Right ventricle myocardium inferior (tissue), 1 donor: ENCODE measurements around the gene CTNNBL1. TPM values are rescaled to one million over a fixed set of nuclear protein-coding genes. Genes with fewer than 3 reads are reported as not detected.

Experiments
- ATAC-seq: fragments of 200-7000 bp; cut with Tn5 transposase; one replicate; pipeline ENCODE4 v1.9.1; 2020; ENCODE audit warnings: mild to moderate bottlenecking, moderate library complexity
- DNase-seq: peaks from one replicate; pipeline ENCODE4 v3.0.0; 2021; ENCODE audit errors: missing footprints
- intact Hi-C: fragments of 100-400 bp; cut with DNase I; formaldehyde crosslinking; loops from one replicate; pipeline ENCODE4 v1.11.0; 2022
- total RNA-seq: library from RNA; stranded (reverse); fragmentation: NEBNext Ultra II Directional; extraction: Animal tissue kit (Norgen Biotek cat#: 25700); gene quantifications from one replicate; pipeline ENCODE4 v1.2.1, GENCODE V29; 2021
- donor health status: DM: no; HTN: yes; CAD: no; lungs with severe emphysema.

Gene CTNNBL1
- total RNA-seq, 1 donor from 2014 or later = 62.1 TPM

DNA sequence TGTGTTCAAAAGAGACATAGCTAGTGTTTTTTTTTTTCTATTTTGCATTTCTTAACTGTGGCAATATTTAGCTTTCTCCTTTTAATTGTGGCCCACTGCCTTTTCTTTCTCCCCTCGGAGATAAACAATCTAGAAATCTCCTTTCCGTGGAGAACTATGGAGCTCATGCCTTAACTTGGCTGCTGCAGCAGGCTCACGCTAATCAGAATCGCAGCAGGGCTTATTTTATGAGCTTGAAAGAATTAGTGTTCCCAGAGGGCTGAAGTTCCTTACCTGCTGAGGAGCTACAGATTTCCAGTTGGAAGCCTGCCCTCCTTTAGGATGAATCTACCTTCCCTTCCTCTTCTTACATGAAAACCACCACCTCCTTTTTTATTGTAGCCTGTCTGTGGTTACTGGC, 35.6 kb downstream of the CTNNBL1 start:
- DNase-seq (no peak), ATAC-seq (no peak)
- intact Hi-C loops = no loop called here

DNA sequence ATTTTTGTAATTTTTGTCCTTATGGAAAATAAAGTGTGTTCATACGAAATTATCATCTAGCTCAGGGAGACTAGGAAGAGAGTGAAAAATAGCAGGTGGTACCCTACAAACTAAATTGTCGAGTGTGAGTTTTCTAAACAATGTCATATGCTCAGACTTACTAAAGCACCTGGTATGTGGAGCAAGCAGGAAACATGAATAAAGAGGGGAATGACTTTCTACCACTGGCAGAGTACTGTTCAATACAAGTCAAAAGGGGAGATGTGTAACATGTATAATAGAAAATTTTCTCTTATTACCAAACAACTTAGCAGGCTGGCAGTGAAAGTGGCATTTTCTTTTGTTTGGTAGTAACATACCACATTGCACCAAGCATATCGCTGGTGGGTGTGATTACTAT, 36.1 kb downstream of the CTNNBL1 start:
- DNase-seq = no peak
- no peak for ATAC-seq
- intact Hi-C loops = no loop called here

DNA sequence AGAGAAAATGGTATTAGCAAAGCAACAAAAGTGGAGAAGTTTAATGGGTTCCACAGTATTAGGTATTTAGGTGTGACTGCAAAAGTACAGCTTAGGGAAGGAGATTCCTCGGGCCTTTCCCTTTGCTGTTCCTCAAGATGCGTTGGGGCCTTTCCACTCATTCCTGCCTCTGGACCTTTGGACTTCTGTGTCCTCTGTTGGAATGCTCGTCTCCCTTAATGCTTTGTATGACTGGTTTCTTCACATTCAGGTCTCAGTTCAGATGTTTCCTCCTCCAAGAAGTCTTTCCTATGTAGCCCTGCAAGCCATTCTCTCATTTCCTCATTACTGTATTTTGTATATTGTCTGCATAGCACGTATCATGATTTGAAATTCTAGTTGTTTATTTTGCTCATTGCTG, 39.6 kb downstream of the CTNNBL1 start:
- intact Hi-C loops = no loop called here
- DNase-seq = no peak
- no peak for ATAC-seq

DNA sequence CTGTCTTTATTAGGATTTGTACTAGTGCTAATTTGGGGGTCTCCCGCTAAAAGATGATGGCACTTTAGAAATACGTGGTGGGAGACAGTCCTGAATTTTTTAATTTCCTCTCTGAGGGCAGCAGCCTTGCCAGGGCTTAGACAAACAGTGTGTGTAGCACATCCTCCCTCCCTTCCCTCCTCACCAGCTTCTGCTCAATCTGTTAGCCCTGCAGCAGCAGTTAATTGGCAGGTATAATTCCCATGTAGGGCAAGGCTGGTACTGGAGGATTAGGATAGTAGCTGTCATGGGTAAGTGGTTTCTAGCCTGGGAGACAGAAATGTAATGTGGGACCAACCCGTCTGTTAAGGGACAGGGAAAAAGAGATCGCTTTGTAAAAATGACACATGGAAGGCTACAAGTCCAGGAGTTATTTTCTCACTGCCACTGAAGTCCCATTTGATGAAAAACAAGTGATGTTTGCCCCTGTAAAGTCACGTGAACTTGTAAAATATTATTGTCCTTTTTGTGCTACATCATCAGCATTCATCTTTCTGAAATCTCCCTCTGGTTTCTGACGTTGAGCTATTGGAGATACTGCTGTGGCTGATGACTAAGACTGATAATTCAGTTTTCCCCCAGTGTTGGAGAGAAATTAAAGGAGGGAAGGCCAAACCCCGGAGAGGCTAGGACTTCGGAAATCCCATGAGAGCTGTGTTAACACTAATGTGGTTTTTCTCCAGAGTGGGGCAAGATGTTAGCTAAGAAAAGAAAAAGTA, 40.6 kb downstream of the CTNNBL1 start:
- DNase-seq (no peak), ATAC-seq (peak; percentile 30)
- intact Hi-C loops = no loop called here

DNA sequence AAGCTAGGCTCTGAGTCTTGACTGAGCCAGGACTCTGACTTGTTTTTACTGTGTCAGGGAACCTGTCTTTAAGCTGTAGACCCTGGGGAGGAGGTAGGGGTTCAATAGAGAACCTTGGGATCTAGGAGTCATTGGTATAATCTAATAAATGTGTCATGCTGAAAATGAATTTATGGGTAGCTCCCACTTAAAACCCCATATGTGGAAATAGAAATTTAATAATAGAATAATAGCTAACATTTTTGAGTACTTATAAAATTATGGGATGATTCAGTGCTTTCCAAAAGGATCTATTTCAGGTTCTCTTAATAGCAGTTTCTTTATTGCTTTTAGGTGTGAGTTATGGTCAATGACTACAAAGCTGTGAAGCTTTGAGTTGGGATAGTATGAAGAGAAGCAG, 41.7 kb downstream of the CTNNBL1 start:
- DNase-seq (no peak), ATAC-seq (no peak)
- intact Hi-C loops = loop anchor here (5.0 kb wide), 1 partner anchor 38 kb away; no protein-coding TSS in a partner anchor

DNA sequence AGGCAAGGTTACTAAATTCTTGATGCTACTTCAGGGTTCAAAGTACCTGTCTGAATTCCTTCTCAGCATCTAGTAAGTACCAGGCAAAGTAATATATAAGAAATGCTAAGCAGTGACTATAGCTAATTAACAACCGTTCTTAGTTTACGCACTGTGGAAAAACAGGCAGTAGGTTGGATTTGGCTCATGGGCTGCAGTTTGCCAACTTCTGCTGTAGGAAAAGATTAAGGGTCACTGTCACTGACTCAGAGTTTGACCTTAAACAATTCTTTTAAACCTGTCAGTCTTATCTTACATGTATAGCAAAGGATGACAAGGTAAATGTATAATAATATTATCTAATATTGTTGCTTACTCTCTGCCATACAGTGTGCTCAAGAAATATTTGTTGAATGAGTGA, 42.3 kb downstream of the CTNNBL1 start:
- intact Hi-C loops = loop anchor here (5.0 kb wide), 1 partner anchor 39 kb away; no protein-coding TSS in a partner anchor
- ATAC-seq (no peak), DNase-seq (no peak)

DNA sequence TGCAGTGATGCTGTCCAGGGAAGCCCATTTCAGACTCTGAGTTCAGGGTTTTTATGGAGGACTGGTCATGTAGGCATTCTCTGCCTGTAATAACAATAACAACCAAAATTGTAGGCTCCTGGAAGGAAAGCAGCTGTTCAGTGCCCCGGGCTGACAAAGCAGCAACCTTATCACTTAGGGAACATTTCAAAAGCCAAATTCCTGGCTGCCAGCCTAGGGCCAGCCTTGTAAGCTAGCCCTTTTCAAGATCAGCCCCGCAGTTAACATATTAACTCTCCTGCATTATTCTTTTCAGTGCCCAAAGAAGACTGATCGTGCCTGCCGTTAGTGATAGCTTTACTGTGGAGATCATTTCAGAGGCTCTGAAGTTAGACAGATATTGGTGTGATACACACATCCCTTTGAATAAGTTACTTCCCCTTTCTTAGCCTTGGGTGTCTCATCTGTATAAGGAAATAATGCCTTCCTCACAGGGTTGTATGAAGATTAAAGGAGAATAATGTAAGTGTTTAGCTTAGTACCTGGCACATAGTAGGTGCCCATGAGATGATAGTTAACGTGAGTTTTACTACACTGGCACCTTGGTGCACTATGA, 44.1 kb downstream of the CTNNBL1 start:
- ATAC-seq (peak; percentile 60), DNase-seq (no peak)
- intact Hi-C loops = loop anchor here (5.0 kb wide), 1 partner anchor 41 kb away; no protein-coding TSS in a partner anchor

DNA sequence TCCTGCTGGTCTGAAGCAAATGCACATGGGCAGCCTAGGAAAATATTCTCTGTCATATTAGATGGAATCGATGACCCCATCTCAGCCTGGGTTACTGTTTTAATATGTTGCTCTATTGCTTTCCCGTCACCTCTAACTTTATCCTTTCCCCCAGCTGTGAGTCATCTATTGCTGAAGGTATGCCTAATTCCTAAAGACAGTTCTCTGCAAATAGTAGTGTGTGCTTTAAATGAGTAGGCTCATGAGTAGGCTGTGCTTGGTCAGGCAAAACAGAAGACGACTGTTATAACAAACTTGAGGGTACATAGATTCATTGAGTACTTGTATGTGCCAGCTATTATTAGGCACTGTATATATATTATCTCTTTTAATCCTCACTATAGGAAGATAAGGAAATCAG, 47.2 kb downstream of the CTNNBL1 start:
- DNase-seq (no peak), ATAC-seq (no peak)
- intact Hi-C loops = no loop called here

DNA sequence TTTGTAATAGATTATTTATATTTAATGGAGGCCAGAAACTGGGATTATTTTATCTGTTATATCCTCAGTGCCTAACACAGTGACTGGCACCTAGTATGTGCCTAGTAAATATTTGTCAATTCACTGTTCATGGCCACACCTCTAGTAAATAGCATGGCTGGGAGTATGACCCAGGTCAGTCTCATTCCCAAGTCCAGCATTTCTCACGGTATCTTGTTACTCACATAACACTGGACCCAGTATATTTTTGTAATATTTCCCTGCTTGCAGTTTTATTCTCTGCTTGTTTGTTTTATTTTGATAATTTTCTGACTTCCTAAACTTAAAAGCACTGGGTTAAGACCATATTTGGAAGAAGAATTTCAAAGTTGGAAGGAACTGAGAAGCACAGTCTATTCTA, 47.7 kb downstream of the CTNNBL1 start:
- intact Hi-C loops = no loop called here
- ATAC-seq = no peak
- DNase-seq = no peak

DNA sequence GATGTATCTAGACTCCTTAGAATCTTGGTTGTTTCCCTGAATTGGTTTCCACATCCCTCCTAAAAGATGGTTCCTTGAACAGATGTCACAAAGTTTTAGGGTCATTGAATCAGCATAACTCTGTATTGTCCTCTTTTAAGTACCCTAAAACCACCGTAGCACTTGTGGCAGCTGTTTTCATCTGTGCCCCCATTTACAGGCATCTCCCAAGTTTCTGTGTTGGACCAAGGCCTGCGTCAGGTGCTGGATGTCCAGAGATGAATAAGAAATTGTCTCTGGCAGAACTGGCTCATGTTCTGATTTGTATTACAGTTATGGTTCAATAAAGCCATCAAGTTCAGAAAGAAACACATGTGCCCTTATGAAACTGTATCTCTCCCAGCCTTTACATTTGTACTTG, 48.3 kb downstream of the CTNNBL1 start:
- no peak for ATAC-seq
- intact Hi-C loops = no loop called here
- no peak for DNase-seq

DNA sequence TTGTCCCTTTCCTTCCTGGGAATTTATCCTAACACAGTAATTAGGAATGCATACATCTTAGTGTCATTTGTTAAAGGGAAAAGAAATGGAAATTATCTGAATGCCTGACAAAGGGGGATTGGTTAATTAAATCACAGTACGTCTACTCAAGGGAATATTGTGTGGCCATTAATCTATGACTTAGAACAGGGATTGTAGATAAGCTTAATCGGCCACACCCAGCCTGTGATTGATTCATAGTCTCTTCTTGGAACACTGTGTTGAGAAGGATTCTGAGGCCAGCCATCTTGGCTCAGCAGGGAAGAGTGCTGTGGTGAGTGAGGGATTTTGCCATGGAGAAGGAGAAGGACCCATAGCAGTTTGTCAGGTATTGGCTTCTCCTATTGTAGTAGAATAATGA, 50.5 kb downstream of the CTNNBL1 start:
- intact Hi-C loops = no loop called here
- DNase-seq = no peak
- ATAC-seq = no peak

DNA sequence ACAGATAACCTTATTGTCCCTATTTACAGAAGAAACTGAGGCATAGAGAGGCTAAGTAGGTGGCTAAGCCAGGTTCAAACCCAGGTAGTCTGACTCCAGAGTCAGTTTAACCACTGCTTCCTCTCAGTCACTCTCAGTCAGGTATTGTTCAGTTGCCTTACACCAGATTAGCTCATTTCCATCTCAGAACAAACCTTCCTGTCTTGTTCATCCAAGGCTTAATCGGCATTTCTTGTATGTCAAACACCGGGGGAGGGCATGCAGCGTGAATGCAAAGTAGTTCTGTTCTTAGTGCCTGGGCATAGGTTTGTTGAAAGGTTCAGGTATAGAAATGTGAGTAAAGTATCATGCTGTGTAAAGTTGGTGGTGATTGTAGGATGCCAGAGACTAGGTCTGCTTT, 51.7 kb downstream of the CTNNBL1 start:
- ATAC-seq (no peak), DNase-seq (no peak)
- intact Hi-C loops = no loop called here

DNA sequence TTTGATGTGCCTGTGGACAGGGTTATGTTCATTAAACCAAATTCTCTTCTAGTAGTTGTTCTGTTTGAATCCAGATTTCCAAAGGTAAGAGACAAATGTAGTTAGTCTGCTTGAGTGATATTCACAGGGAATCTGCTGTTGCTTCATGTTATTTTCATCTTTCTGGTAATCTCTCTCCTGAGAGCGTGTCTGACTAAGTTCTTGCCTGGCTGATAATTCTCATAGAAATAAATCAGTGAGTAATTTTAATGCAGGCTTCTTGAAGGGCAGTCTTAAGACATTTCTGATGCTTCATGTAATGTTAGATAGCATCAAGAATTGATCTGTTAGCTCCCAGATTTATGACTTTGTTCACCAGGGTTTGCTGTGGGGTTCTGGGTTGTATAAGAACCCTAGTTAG, 54.2 kb downstream of the CTNNBL1 start:
- DNase-seq (no peak), ATAC-seq (no peak)
- intact Hi-C loops = no loop called here

DNA sequence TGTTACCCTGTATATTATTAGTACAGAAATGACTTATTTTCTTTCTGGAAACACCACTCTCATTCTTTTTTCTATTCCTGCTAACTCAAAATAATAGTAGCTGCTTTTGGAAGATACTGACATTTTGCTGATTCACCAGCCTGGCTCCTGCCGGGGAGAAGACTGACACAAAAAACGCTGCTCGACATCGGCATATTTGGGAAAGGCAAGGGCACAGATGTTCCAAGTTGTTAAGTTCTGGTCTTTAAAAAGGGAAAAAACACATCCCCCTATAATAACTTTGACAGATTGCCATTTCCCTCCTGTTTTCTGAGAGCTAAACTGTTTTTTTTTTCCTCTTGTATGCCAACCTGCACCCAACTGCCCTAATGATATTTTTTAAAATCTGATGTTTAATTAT, 55.4 kb downstream of the CTNNBL1 start:
- ATAC-seq (no peak), DNase-seq (no peak)
- intact Hi-C loops = no loop called here

DNA sequence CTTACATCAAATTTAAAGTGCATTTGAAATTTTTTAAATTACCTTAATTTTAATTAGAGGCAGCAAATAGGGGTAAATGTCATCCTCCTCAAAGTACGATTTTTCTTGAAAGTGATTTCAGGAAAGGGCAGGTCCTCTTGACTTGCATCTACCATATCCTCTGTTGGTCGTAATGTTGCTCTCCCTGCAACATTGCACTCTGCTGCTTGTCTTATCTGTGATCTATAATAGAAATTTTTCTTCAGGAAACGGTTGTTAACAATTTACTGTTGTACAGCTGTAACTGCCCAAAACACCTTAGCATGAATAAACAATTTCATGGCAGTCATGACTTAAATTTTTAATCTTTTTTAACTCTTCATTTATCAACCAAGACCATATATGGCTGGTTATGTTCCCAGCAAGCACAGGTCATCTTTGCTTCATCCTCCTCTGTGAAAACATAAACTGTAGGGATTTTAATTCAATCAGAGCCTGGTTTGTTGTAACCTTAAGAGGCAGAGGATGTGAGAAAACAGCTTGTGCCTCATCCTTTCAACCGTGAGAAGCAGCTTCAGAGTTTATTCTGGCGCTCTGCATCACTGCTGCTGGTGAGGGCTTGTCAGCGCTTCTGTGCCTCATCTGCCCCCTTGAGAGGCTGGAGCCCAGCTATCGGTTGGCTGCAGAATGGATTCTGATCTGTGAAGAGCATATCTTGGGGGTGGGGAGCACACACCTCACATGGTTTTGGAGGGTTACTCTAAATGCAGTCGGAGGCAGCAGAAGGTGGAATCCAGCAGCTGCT, 56.0 kb downstream of the CTNNBL1 start:
- DNase-seq (no peak), ATAC-seq (no peak)
- intact Hi-C loops = loop anchor here (10.0 kb wide), 1 partner anchor 305 kb away; no protein-coding TSS in a partner anchor

DNA sequence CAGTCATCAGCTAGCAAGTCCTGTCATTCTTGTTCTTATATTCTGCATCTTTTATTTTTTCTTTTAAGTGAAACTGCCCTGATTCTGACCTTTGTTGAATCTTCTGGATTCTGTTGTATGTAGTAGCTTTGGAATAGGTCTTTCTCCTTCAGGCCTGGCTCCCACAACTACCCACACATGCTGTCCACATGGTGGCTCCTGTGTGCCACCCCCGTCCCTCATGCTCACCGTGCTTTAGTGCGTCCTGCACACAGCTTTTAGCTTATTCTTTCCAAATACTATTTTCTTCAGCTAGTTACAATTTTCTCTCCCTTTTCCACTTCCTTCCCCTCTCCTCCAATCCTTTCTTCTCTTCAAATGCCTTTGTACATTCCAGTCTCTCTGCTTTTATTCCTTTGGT, 61.8 kb downstream of the CTNNBL1 start:
- no peak for ATAC-seq
- no peak for DNase-seq
- intact Hi-C loops = loop anchor here (5.0 to 10.0 kb wide), 3 partner anchors 103 to 299 kb away; partner anchors contain the start of gene VSTM2L

DNA sequence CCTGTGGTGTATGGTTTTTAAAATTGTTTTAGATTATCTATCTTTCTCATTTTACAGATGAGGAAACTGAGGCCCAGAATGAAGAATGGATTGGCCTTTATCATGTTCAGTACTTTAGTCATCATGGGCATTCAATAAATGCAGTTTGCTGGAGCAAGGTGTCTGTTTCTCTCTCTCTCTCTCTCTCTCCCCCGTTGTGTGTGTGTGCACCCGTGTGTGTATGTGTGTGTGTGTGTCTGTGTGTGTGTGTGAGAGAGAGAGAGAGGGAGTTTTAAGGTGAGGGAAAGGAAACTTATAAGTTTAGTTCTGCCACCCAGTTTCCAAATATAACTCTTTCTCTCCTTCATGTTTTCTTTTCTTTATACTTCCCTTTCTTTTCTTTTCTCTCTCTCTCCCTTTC, 62.4 kb downstream of the CTNNBL1 start:
- intact Hi-C loops = loop anchor here (5.0 to 10.0 kb wide), 3 partner anchors 104 to 299 kb away; partner anchors contain the start of gene VSTM2L

DNA sequence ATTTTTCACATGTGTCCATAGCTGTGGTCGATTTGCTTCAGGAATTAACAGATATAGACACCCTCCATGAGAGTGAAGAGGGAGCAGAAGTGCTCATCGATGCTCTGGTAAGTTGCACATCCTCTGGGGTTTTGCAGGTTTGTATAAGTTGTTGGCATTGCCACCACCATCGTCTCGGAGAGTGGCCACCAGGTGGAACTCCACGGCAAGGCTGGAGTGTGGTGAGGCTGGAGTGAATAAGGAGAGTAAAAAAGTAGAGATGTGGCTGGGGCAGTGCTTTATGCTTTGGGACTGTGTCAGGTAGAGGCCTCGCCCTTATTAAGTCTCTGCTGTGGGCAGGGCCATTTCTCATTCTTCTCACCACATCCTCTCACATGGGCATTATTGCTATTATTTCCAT, 63.7 kb downstream of the CTNNBL1 start:
- ATAC-seq (peak; percentile 63), DNase-seq (no peak)
- intact Hi-C loops = loop anchor here (5.0 to 10.0 kb wide), 3 partner anchors 105 to 297 kb away; partner anchors contain the start of gene VSTM2L

More for the DNA sequence above, 62.4 kb downstream of the CTNNBL1 start:
- ATAC-seq = no peak
- DNase-seq = no peak

DNA sequence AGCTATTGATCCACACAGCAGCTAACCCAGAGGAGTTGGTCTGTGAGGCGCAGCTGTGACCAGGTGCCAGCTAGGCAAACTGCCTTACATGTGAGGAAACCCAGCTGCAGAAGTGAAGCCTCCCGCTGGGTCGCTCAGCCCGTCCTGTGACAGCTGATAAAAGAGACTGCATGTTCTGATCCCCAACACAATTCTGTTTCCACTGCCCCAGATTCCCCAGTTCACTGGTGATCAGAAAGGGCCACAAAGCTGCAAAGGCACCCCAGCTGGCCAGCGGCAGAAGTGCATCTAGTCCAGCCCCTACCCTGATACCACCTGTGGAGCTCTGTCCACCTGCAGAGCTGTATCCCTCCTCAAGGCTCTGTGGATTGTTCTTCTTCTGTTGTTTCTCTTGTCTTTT, 64.5 kb downstream of the CTNNBL1 start:
- ATAC-seq = peak; percentile 70
- intact Hi-C loops = loop anchor here (5.0 to 10.0 kb wide), 3 partner anchors 106 to 296 kb away; partner anchors contain the start of gene VSTM2L
- no peak for DNase-seq
